H4 (cell line): ENCODE results near the gene SEMA5B. TPM values are rescaled to one million over a fixed set of nuclear protein-coding genes. Genes with fewer than 3 reads are reported as not detected.

Experiments
- DNase-seq: peaks from one replicate; pipeline ENCODE4 v3.0.0-alpha.2; 2015; ENCODE audit warnings: low spot score
- total RNA-seq: library from RNA; depleted of rRNA; stranded (reverse); fragments of >200 nt; shearing (Covaris generic); gene quantifications from 2 replicates; pipeline ENCODE4 v1.2.3, GENCODE V29; 2014

The SEMA5B gene
- total RNA-seq, 1 experiment from 2014 or later: not detected

DNA sequence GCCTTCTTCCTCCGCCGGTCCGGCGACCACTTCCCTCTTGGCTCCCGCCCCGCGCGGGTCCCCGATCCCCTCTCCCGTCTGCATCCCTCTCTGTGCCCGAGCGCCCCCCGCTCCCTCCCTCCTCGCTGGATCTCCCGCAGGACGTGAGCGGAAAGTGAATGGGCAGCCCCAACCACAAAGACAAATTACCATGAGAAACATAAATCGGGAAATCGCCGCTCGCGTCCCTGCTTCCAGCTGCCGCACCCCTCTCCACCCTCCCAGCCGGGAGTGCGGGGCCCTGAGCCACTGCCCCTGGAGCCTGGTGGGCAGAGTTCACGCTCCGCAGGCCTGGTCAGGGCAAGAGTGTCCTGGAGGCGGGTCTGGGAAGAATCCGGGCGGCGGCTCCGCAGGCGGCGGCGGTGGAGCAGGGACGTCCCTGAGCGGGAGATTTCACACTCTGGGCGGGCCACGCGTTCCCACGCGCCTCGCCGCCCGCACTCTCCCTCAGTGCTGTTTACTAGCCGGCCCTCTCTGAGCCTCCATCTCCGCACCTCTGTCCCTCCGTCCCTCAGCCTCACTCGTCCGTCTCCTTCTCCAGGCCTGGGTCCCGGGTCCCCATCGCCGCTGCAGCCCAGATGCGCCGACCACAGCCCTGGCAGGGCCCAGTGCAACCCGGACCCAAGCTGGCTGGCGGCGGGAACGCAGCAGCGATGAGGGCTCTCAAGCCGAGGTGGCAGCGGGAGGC is 835 bp downstream of the SEMA5B start:
- no peak for DNase-seq

DNA sequence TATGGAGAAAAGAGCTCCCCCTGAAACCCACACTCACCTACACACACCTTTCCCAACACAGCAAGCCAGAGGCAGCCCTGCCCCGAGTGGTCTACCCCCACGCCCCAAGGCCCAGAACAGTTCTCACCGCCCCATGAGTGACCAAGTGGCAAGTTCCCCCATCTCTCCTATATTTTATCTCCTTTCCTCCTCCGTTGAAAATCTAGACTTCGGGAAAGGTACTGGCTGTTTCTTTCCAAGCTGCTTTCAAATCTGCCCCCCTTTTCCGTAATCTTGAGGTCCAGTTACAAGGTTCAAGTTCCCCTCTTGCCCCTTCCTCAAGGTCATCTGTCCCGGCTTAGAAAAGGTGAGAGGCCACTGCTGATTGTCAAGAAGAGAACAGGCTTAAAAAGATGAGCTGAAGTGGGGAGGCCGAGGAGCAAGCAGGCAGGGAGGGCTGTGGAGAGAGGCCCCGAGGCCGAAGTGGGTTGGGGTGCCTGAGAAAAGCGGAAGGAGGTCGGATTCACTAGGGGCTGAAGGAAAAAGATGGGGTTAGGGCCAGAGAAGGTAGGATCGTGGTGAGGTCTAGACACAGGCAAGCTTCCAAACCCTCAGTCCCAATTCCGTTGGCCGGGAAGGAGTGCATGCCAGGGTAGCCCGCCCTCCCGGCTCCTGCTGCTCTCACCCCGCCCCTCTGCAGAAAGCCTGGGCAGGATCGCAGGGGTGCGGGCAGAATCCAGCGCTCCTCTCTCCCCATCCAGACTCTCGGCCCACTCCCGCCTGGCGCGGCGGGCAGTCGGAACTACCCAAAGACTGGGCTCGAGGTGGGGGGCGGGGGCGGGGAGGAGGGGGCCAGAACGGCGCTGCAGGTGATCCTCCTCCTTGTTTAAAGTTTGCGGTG is 1.7 kb downstream of the SEMA5B start:
- no peak for DNase-seq

DNA sequence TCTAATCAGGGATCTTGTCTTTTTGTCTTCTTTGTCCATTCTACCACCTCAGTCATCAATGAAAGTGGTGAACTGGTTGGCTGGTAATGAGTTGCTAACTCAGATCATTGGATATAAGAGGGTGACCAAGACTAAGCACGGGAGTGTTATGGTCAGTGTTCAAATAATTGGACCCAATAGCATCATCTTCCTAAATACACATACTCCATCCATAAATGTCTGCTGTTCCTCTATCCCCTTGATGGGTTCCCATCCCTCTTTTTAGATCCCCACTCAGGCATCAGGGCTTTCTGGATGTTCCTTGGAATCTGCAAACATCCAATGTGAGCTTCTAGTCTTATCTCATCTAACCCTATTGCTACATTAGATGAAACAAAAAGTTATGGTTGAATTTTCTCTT is 3.5 kb downstream of the SEMA5B start:
- no peak for DNase-seq

DNA sequence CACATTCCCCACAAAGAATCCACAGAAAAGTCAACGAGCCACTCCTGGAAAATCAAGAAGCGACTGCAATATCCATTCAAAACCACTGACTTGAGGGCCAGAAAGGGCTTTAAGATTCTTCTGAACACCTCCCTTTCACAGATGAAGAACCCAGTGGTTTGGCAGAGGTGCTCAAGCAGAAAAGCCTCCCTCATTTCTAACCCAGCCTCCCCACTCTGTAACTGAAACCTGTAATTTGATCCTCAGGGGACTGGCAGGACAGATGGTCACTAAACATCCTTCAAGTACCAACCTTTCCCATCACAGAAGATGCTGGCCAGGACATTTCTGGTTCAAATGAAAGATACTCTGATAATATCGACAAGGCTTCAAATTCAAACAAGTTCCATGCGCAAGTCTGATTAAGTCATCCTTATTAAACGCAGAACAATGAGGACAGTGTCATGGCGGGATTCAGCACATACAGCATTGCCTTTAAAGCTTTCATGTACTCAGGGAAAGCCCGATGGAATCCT is 5.5 kb downstream of the SEMA5B start:
- no peak for DNase-seq

GRCh38 chr3:123021388-123021787 is 6.2 kb downstream of the SEMA5B start:
- DNase-seq: no peak

GRCh38 chr3:123020709-123021108 is 6.9 kb downstream of the SEMA5B start:
- no peak for DNase-seq

DNA sequence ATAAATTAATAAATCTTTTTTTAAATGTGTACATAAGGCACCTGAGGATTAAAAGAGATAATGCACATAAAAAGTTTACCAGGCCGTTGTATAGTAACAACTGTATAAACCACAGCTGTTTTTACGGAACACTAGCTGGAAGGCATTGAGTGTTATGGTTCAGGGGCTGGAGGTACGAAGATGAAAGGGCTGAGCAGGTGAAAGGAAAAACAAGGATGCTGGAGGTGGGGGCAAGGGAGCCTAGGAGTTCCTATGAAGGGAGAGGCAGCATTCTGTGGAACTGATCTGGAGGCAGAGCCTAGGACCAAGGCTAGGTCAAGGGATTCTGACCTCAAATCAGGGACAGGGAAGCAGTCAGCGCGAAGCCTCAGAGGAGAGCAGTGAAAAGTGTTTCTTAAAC is 8.0 kb downstream of the SEMA5B start:
- no peak for DNase-seq

- DNase-seq: no peak
Observed at GRCh38 chr3:123019161-123019560, 8.4 kb downstream of the SEMA5B start.

- DNase-seq: no peak
Observed at GRCh38 chr3:123018683-123019082, 8.9 kb downstream of the SEMA5B start.

- DNase-seq: no peak
Observed at GRCh38 chr3:123015596-123015995, 12.0 kb downstream of the SEMA5B start.

GRCh38 chr3:123013876-123014275 is 13.7 kb downstream of the SEMA5B start:
- no peak for DNase-seq

DNA sequence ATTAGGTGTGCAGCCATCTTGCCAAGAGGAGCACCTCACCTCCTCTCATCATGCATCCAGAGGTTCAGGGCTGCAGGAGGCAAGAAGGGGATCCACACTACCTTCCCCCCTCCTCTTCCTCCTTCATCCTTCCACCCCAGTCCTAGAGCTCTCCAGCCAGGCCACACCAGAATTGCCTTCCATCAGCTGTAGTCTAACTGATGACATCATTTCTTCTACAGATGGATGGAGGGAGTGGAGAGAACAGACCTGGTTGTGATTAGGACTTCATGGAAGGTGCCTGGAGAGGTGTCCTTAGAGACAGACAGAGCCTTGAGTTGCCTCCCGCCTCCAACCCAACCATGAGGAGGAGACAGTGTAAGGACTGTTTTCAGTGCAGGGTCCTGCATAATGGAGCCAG is 14.9 kb downstream of the SEMA5B start:
- DNase-seq: no peak

GRCh38 chr3:123011447-123011846 is 16.1 kb downstream of the SEMA5B start:
- no peak for DNase-seq

DNA sequence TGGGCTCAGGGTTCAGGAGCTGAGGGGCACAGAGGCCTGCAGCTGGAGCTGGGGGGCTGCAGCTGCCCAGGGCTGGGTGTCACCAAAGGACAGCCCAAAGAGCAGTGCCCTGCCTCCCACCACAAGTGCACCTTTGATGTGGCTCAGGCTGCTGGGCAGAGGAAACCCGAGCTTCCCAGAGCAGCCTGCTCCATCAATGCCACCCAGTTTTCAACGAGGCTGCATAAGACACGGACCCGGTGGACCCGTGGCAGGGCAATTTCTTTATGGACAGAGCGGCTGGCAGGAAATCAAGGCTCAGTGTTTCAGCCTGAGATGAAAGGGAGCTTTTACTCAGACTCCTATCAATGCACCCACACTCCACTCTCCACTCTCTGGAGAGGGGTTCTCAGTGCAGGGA is 18.7 kb downstream of the SEMA5B start:
- DNase-seq: no peak

GRCh38 chr3:123006609-123007008 is 21.0 kb downstream of the SEMA5B start:
- DNase-seq: no peak

GRCh38 chr3:123005291-123005690 is 22.3 kb downstream of the SEMA5B start:
- no peak for DNase-seq

DNA sequence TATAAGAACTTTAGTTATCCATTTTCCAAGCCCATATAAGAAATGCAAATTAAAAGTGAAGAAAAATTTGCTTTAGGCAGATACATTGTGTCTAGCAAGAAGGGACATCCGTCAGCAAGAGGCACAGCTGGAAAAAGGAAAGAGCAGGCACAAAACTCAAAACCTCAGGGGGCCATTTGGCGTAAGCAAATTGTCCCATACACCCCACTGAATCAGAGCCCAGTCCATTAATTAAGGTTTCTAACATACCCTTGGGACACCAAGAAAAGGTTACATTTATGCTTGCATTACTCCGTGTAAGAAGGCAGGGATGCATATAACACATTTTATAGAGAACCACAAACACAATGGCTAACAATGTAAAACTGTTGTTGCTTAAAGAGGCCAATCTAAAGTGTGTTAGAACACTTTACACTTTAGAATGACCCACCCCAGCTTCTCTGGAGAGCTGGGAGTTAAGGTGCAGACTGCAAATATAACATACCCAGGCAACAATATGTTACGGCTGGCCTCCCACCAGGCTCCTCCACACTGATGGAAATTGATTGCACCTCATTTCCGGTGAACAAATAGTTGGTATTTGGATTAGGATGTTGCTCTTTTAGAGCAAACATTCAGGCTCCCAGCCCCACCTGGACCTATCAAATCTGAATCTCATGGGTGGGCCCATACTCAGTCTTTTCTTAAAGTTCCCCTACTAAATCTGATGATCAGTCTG is 23.2 kb downstream of the SEMA5B start:
- no peak for DNase-seq

GRCh38 chr3:123002749-123003497 is 24.6 kb downstream of the SEMA5B start:
- DNase-seq: no peak

GRCh38 chr3:123002100-123002748 is 25.3 kb downstream of the SEMA5B start:
- no peak for DNase-seq

DNA sequence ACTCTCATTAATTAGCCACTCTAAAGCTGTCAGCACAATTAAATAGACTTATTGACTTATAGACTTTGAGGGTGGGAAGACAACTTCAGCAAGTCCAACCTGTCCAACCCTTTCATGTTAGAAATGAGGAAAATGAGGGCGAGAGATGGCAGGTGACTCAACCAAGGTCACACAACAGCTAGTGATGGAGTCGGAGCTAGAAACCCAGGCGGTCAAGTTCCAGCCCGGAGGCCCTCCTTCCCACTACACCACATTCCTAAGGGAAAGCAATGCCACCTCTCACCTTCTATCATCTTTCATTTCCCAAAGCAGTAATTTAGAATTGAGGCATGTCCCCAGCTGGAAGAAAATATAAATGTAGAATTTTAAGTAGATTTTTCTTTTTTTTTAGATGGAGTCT is 28.7 kb downstream of the SEMA5B start:
- no peak for DNase-seq

DNA sequence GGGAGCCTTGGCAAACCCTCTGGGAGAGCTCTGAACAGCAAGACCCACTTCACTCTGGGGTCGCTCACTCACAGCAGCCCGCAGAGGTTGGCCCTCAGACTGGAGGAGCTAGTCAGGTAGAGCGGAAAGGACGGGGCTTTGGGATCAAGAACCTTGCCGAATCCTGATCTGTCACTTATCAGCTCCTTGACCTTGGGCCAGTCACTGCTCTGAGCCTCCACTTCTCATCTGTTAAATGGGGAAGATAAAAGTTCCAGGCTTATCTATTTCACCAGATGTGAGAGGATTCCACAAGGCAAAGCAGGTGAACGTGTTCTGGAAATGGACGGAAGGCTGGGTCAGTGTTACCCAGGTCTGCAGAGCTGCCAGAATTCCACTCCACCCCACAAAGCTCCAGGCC is 29.4 kb downstream of the SEMA5B start:
- no peak for DNase-seq
